HG03025 (cell line): ENCODE results near the gene CDKN1C.

Experiments used
- ATAC-seq: cut with Tn5 transposase; IDR thresholded peaks from one replicate; pipeline ENCODE4 v1.9.1; 2021; ENCODE audit warnings: mild to moderate bottlenecking, moderate library complexity; ENCODE audit not compliant: unreplicated experiment, low FRiP score

Gene CDKN1C

GRCh38 chr11:2870969-2871680, 14.4 kb downstream of the CDKN1C start:
- no peak for ATAC-seq

- no peak for ATAC-seq
Measured at GRCh38 chr11:2870460-2870859, 15.1 kb downstream of the CDKN1C start.

GRCh38 chr11:2869561-2870427, 15.8 kb downstream of the CDKN1C start:
- ATAC-seq = no peak

- no peak for ATAC-seq
Measured at GRCh38 chr11:2869134-2869526, 16.4 kb downstream of the CDKN1C start.

- no peak for ATAC-seq
Measured at GRCh38 chr11:2868506-2869133, 17.0 kb downstream of the CDKN1C start.

- ATAC-seq = no peak
Measured at GRCh38 chr11:2867722-2868505, 17.7 kb downstream of the CDKN1C start.

- no peak for ATAC-seq
Measured at GRCh38 chr11:2867142-2867541, 18.4 kb downstream of the CDKN1C start.

- ATAC-seq = no peak
Measured at GRCh38 chr11:2865922-2866577, 19.5 kb downstream of the CDKN1C start.

GRCh38 chr11:2864901-2865300, 20.7 kb downstream of the CDKN1C start:
- ATAC-seq = no peak

GRCh38 chr11:2863276-2863618, 22.3 kb downstream of the CDKN1C start:
- no peak for ATAC-seq

- no peak for ATAC-seq
Measured at GRCh38 chr11:2862395-2863275, 22.9 kb downstream of the CDKN1C start.

- ATAC-seq = no peak
Measured at GRCh38 chr11:2860636-2861035, 24.9 kb downstream of the CDKN1C start.

- ATAC-seq = no peak
Measured at GRCh38 chr11:2859699-2860037, 25.9 kb downstream of the CDKN1C start.

- ATAC-seq = no peak
Measured at GRCh38 chr11:2858995-2859698, 26.4 kb downstream of the CDKN1C start.

- no peak for ATAC-seq
Measured at GRCh38 chr11:2857918-2858317, 27.7 kb downstream of the CDKN1C start.

GRCh38 chr11:2857276-2857675, 28.3 kb downstream of the CDKN1C start:
- ATAC-seq = no peak

- ATAC-seq = no peak
Measured at GRCh38 chr11:2855162-2855561, 30.4 kb downstream of the CDKN1C start.

GRCh38 chr11:2853997-2854560, 31.5 kb downstream of the CDKN1C start:
- ATAC-seq = no peak
